Neural cell (in vitro differentiated cells): ENCODE measurements around the gene RCN1. TPM values are rescaled to one million over a fixed set of nuclear protein-coding genes. Genes with fewer than 3 reads are reported as not detected.

Experiments used
- H2AFZ ChIP-seq: fragments of 200-600, 300-800 bp; sonication (generic), shearing (Covaris generic); 2 replicates; pipeline ENCODE4 v1.6.0; 2014; ENCODE audit warnings: low read depth, mild to moderate bottlenecking, antibody characterized with exemption, low read length, moderate library complexity
- H3F3A ChIP-seq: fragments of 200-600 bp; shearing (Covaris generic); 2 replicates; pipeline ENCODE4 v1.6.1; 2016; ENCODE audit warnings: mild to moderate bottlenecking, moderate library complexity, mixed read lengths, antibody characterized with exemption, low read length; ENCODE audit not compliant: insufficient read depth, poor library complexity, severe bottlenecking
- H3K27ac ChIP-seq: fragments of 200-600, 300-800 bp; sonication (generic), shearing (Covaris generic); 2 replicates; pipeline ENCODE4 v1.5.1; 2014; ENCODE audit warnings: mild to moderate bottlenecking, low read length, moderate library complexity
- H3K27me3 ChIP-seq: fragments of 300-800, 200-600 bp; sonication (generic), shearing (Covaris generic); 2 replicates; pipeline ENCODE4 v1.6.0; 2014; ENCODE audit warnings: mild to moderate bottlenecking, low read depth, low read length, moderate library complexity; ENCODE audit not compliant: insufficient read depth
- H3K36me3 ChIP-seq: fragments of 300-800, 200-600 bp; sonication (generic), shearing (Covaris generic); 2 replicates; pipeline ENCODE4 v1.5.1; 2014; ENCODE audit warnings: mild to moderate bottlenecking, antibody characterized with exemption, low read length, moderate library complexity; ENCODE audit not compliant: insufficient read depth
- H3K4me2 ChIP-seq: fragments of 300-800, 200-600 bp; sonication (generic), shearing (Covaris generic); 2 replicates; pipeline ENCODE4 v1.6.0; 2014; ENCODE audit warnings: mild to moderate bottlenecking, low read length
- H3K4me3 ChIP-seq: fragments of 300-800, 200-600 bp; sonication (generic), shearing (Covaris generic); 2 replicates; pipeline ENCODE4 v1.5.1; 2014; ENCODE audit warnings: mild to moderate bottlenecking, low read length, moderate library complexity
- H3K79me2 ChIP-seq: fragments of 200-600 bp; shearing (Covaris generic); replicated peaks from 2 replicates; pipeline ENCODE4 v1.6.0; 2014; ENCODE audit warnings: mild to moderate bottlenecking, low read length, moderate library complexity; ENCODE audit not compliant: insufficient read depth
- H3K9ac ChIP-seq: fragments of 300-800, 200-600 bp; sonication (generic), shearing (Covaris generic); 2 replicates; pipeline ENCODE4 v1.6.1; 2016; ENCODE audit warnings: mild to moderate bottlenecking, low read length, mixed read lengths
- H3K9me2 ChIP-seq: fragments of 200-600 bp; shearing (Covaris generic); 2 replicates; pipeline ENCODE4 v1.6.1; 2016; ENCODE audit warnings: mild to moderate bottlenecking, low read length, mixed read lengths; ENCODE audit not compliant: insufficient read depth
- H3K9me3 ChIP-seq: fragments of 200-600, 300-800 bp; sonication (generic), shearing (Covaris generic); 2 replicates; pipeline ENCODE4 v1.6.1; 2016; ENCODE audit warnings: mild to moderate bottlenecking, mixed run types, low read length, moderate library complexity, mixed read lengths
- H4K20me1 ChIP-seq: fragments of 200-600 bp; shearing (Covaris generic); 2 replicates; pipeline ENCODE4 v1.6.1; 2016; ENCODE audit warnings: mild to moderate bottlenecking, mixed run types; ENCODE audit not compliant: insufficient read depth
- CTCF ChIP-seq: fragments of 450-650 bp; IDR thresholded peaks from 2 replicates; pipeline ENCODE4 v1.5.1; 2014; ENCODE audit warnings: antibody characterized with exemption, mild to moderate bottlenecking, moderate library complexity; ENCODE audit not compliant: poor library complexity, severe bottlenecking
- EP300 ChIP-seq: fragments of 450-650 bp; conservative IDR thresholded peaks from 2 replicates; pipeline ENCODE4 v1.6.1; 2014; ENCODE audit warnings: antibody characterized with exemption, mild to moderate bottlenecking, moderate library complexity; ENCODE audit not compliant: poor library complexity, severe bottlenecking
- EZH2 ChIP-seq: fragments of 200-600, 300-800 bp; shearing (Covaris generic), sonication (generic); IDR thresholded peaks from 2 replicates; pipeline ENCODE4 v1.6.1; 2014; ENCODE audit warnings: antibody characterized with exemption, low read length, borderline replicate concordance, mild to moderate bottlenecking; ENCODE audit not compliant: insufficient read depth, poor library complexity, severe bottlenecking
- MXI1 ChIP-seq: fragments of 450-650 bp; conservative IDR thresholded peaks from 2 replicates; pipeline ENCODE4 v1.6.1; 2014; ENCODE audit warnings: antibody characterized with exemption, mild to moderate bottlenecking; ENCODE audit not compliant: poor library complexity, severe bottlenecking
- POLR2AphosphoS5 ChIP-seq: IDR thresholded peaks from 2 replicates; pipeline ENCODE4 v1.6.1; 2012
- RAD21 ChIP-seq: fragments of 450-650 bp; conservative IDR thresholded peaks from 2 replicates; pipeline ENCODE4 v1.6.1; 2014; ENCODE audit warnings: antibody characterized with exemption, mild to moderate bottlenecking, moderate library complexity
- REST ChIP-seq: IDR thresholded peaks from 2 replicates; pipeline ENCODE4 v1.6.1; 2012; ENCODE audit warnings: borderline replicate concordance
- SMC3 ChIP-seq: fragments of 450-650 bp; conservative IDR thresholded peaks from 2 replicates; pipeline ENCODE4 v1.6.1; 2014; ENCODE audit warnings: antibody characterized with exemption, mild to moderate bottlenecking, moderate library complexity; ENCODE audit not compliant: poor library complexity
- TAF1 ChIP-seq: IDR thresholded peaks from 2 replicates; pipeline ENCODE4 v1.6.1; 2012; ENCODE audit warnings: low read depth
- polyA plus RNA-seq: library from polyadenylated mRNA; depleted of rRNA; stranded (reverse); fragments of >200 nt; gene quantifications from 2 replicates; pipeline ENCODE4 v1.2.3, GENCODE V29; 2014

The RCN1 gene
- polyA plus RNA-seq, 1 donor from 2014 or later, result 66.7 TPM

GRCh38 chr11:32082346-32082986 is 8.4 kb upstream of the RCN1 start:
- H3F3A ChIP-seq, result no peaks in the 10 kb centered on the region
- no peaks in the 10 kb centered on the region for H3K27me3 ChIP-seq
- no peak overlapping the region for H3K4me3 ChIP-seq
- H3K36me3 ChIP-seq, result no peaks in the 10 kb centered on the region
- H3K9ac ChIP-seq, result no peak overlapping the region
- H3K9me3 ChIP-seq, result no peaks in the 10 kb centered on the region
- no peak overlapping the region for H2AFZ ChIP-seq
- no peaks in the 10 kb centered on the region for H3K9me2 ChIP-seq
- H4K20me1 ChIP-seq, result no peaks in the 10 kb centered on the region
- no peak overlapping the region for H3K4me2 ChIP-seq
- H3K79me2 ChIP-seq, result no peaks in the 10 kb centered on the region
- no peak overlapping the region for H3K27ac ChIP-seq
- TF ChIP-seq SMC3, result no peak
- no peak for TF ChIP-seq EP300
- TF ChIP-seq REST, result no peak
- TF ChIP-seq RAD21, result no peak
- no peak for TF ChIP-seq TAF1
- no peak for TF ChIP-seq MXI1
- TF ChIP-seq CTCF, result no peak
- no peak for TF ChIP-seq EZH2
- TF ChIP-seq POLR2AphosphoS5, result no peak

GRCh38 chr11:32087597-32087996 is 3.3 kb upstream of the RCN1 start:
- no peak overlapping the region for H3K27ac ChIP-seq
- no peaks in the 10 kb centered on the region for H3K9me3 ChIP-seq

More at GRCh38 chr11:32087597-32087996, 3.3 kb upstream of the RCN1 start:
- no peak overlapping the region for H3K4me2 ChIP-seq
- no peaks in the 10 kb centered on the region for H4K20me1 ChIP-seq
- H3K9ac ChIP-seq, result no peak overlapping the region
- TF ChIP-seq RAD21 (no peak), EZH2 (no peak), POLR2AphosphoS5 (no peak), MXI1 (no peak), CTCF (no peak), TAF1 (no peak), EP300 (no peak), REST (no peak), SMC3 (no peak)
- H3K79me2 ChIP-seq, result peaks cover 11% of the 10 kb centered on the region
- no peaks in the 10 kb centered on the region for H3F3A ChIP-seq
- no peaks in the 10 kb centered on the region for H3K9me2 ChIP-seq
- no peaks in the 10 kb centered on the region for H3K27me3 ChIP-seq
- H3K36me3 ChIP-seq, result no peaks in the 10 kb centered on the region
- no peak overlapping the region for H3K4me3 ChIP-seq
- H2AFZ ChIP-seq, result no peak overlapping the region
